ENCODE results near the gene TMED3.
A peak's percentile ranks its signal among the peaks of the same experiment; 100 is the strongest.

- TF ChIP-seq EZH2phosphoT487 (IDR thresholded peaks at IDR 0.05; ENCODE audit: borderline replicate concordance): no peak
- TF ChIP-seq POLR2A (IDR thresholded peaks at IDR 0.05; ENCODE audit: borderline replicate concordance, extremely low read depth, insufficient read depth, insufficient read length): no peak
- no peak for TF ChIP-seq CTCF (IDR thresholded peaks at IDR 0.05 in 2 of 3, conservative IDR thresholded peaks at IDR 0.05 in 1 of 3; ENCODE audit: borderline replicate concordance in 1 of 3, insufficient read depth in 1 of 3, low read depth in 2 of 3, low read length in 2 of 3)
- TF ChIP-seq, protein P1, sequence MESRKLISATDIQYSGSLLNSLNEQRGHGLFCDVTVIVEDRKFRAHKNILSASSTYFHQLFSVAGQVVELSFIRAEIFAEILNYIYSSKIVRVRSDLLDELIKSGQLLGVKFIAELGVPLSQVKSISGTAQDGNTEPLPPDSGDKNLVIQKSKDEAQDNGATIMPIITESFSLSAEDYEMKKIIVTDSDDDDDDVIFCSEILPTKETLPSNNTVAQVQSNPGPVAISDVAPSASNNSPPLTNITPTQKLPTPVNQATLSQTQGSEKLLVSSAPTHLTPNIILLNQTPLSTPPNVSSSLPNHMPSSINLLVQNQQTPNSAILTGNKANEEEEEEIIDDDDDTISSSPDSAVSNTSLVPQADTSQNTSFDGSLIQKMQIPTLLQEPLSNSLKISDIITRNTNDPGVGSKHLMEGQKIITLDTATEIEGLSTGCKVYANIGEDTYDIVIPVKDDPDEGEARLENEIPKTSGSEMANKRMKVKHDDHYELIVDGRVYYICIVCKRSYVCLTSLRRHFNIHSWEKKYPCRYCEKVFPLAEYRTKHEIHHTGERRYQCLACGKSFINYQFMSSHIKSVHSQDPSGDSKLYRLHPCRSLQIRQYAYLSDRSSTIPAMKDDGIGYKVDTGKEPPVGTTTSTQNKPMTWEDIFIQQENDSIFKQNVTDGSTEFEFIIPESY (IDR thresholded peaks at IDR 0.05; ENCODE audit: extremely low read depth, insufficient replicate concordance, low read length): no peak
- TF ChIP-seq ATF3 (IDR thresholded peaks at IDR 0.05): no peak
- TF ChIP-seq, protein P2, sequence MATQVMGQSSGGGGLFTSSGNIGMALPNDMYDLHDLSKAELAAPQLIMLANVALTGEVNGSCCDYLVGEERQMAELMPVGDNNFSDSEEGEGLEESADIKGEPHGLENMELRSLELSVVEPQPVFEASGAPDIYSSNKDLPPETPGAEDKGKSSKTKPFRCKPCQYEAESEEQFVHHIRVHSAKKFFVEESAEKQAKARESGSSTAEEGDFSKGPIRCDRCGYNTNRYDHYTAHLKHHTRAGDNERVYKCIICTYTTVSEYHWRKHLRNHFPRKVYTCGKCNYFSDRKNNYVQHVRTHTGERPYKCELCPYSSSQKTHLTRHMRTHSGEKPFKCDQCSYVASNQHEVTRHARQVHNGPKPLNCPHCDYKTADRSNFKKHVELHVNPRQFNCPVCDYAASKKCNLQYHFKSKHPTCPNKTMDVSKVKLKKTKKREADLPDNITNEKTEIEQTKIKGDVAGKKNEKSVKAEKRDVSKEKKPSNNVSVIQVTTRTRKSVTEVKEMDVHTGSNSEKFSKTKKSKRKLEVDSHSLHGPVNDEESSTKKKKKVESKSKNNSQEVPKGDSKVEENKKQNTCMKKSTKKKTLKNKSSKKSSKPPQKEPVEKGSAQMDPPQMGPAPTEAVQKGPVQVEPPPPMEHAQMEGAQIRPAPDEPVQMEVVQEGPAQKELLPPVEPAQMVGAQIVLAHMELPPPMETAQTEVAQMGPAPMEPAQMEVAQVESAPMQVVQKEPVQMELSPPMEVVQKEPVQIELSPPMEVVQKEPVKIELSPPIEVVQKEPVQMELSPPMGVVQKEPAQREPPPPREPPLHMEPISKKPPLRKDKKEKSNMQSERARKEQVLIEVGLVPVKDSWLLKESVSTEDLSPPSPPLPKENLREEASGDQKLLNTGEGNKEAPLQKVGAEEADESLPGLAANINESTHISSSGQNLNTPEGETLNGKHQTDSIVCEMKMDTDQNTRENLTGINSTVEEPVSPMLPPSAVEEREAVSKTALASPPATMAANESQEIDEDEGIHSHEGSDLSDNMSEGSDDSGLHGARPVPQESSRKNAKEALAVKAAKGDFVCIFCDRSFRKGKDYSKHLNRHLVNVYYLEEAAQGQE (IDR thresholded peaks at IDR 0.05; ENCODE audit: low read depth): peak; percentile 65
- no peak for TF ChIP-seq FOSL1 (IDR thresholded peaks at IDR 0.05; ENCODE audit: low read depth)
- no peak for TF ChIP-seq ZFX (IDR thresholded peaks at IDR 0.05)
- no peak for TF ChIP-seq RAD21 (IDR thresholded peaks at IDR 0.05; ENCODE audit: low read depth)
- TF ChIP-seq, protein P3, sequence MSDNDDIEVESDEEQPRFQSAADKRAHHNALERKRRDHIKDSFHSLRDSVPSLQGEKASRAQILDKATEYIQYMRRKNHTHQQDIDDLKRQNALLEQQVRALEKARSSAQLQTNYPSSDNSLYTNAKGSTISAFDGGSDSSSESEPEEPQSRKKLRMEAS (IDR thresholded peaks at IDR 0.05): no peak
Observed at GRCh38 chr15:79283252-79284048, 27.5 kb upstream of the TMED3 start.
